Tibial nerve (tissue), 4 donors: ENCODE measurements around the gene ANXA2. TPM values are rescaled to one million over a fixed set of nuclear protein-coding genes. Genes with fewer than 3 reads are reported as not detected.

Source experiments
- DNase-seq, 2 donors: peaks; one replicate each; pipeline ENCODE4 v3.0.0-alpha.2; 2019; ENCODE audit warnings: low spot score in 2 of 2
- H3K27ac ChIP-seq, 4 donors: fragments of 200-600 bp; sonication (generic) in 3 of 4; one replicate each; pipeline ENCODE4 v1.5.1; 2017 to 2019; ENCODE audit warnings: mild to moderate bottlenecking in 1 of 4
- H3K27me3 ChIP-seq, 2 donors: fragments of 200-600 bp; sonication (generic) in 1 of 2; one replicate each; pipeline versions ENCODE4 v1.5.1 to v1.6.0; 2017 to 2019
- H3K36me3 ChIP-seq, 3 donors: fragments of 200-600 bp; sonication (generic); one replicate each; pipeline ENCODE4 v1.5.1; 2018 to 2019
- H3K4me1 ChIP-seq, 4 donors: fragments of 200-600 bp; sonication (generic) in 3 of 4; one replicate each; pipeline ENCODE4 v1.5.1; 2017 to 2019
- H3K4me3 ChIP-seq, 4 donors: fragments of 200-600 bp; sonication (generic) in 3 of 4; one replicate each; pipeline ENCODE4 v1.5.1; 2017 to 2019; ENCODE audit warnings: mild to moderate bottlenecking in 1 of 4, moderate library complexity in 1 of 4
- H3K9me3 ChIP-seq, 4 donors: fragments of 200-600 bp; sonication (generic) in 3 of 4; one replicate each; pipeline ENCODE4 v1.5.1; 2017 to 2019
- EP300 ChIP-seq, 2 donors: sonication (generic); formaldehyde crosslinking; IDR thresholded peaks; one replicate each; pipeline ENCODE4 v1.6.1; 2017; ENCODE audit warnings: antibody characterized with exemption in 2 of 2, mild to moderate bottlenecking in 1 of 2
- POLR2A ChIP-seq, 2 donors: fragments of 450-650 bp; IDR thresholded peaks; one replicate each; pipeline ENCODE4 v1.6.1; 2017; ENCODE audit warnings: antibody characterized with exemption in 2 of 2, mild to moderate bottlenecking in 2 of 2, moderate library complexity in 2 of 2
- WGBS, 2 donors: methylation state at CpG; one replicate each; pipeline ENCODE4 v1.1.5; 2018; 5-methylcytosine and 5-hydroxymethylcytosine counted together
- total RNA-seq, 4 donors: library from RNA; depleted of rRNA; stranded (reverse); fragments of >200 nt; gene quantifications; one replicate each; pipeline ENCODE4 v1.1.0, GENCODE V29; 2016
- TF ChIP-seq, protein P1 (sequence below), 5 experiments: fragments of 200-600 bp in 3 of 5; fragments of 450-650 bp in 2 of 5; sonication (generic) in 3 of 5; IDR thresholded peaks; one replicate each; pipeline ENCODE4 v1.5.1; 2016 to 2019; ENCODE audit warnings: antibody characterized with exemption in 5 of 5, mild to moderate bottlenecking in 3 of 5, moderate library complexity in 2 of 5

Gene ANXA2
- total RNA-seq, 4 donors from 2014 or later, result 747 to 1,181 (median 1,009) TPM

DNA sequence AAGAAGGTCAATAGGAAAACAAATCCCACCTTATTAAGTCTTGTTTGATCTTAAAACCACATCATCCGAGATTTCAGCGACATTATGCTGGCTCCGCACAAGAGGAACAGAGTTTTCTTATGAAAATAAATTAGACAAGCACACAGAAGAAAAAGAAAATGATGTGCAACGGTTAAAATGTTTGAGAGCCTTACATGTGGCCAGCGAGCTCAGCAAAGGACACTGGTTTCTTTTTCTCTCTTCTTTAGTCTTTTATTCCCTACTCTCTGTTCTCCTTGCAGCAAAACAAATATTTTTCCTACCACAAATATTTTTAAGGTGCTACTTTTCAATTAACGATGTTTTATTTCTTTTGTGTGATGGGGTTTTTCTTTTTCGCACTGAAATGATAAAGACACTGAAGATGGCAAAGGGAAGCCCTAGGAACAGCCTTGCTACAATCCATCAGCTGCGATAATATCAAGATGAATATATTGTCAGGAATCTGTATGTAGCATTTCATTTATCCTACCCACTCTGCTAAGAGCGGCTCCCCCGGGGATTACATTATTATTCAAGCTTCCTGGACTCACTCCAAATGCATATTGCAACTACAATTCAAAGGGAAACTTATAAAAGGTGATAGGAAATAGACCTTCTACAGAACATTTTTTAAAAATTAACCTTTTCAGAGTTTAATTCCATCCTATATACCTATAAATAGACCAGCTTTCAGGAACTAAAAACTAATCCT, 72.9 kb downstream of the ANXA2 start:
- Histone ChIP-seq H3K4me3 (peak overlapping the region in 1 of 4 donors; percentile 15), H3K36me3 (no peaks in the 10 kb centered on the region), H3K4me1 (peaks cover 0 to 35% (median 0%) of the 10 kb centered on the region in 4 donors), H3K9me3 (no peaks in the 10 kb centered on the region), H3K27me3 (peaks cover 0 to 9% of the 10 kb centered on the region in 2 donors), H3K27ac (no peak overlapping the region)
- no peak for DNase-seq
- TF ChIP-seq EP300 (IDR thresholded peaks at IDR 0.05) (no peak), POLR2A (IDR thresholded peaks at IDR 0.05) (no peak)
- TF ChIP-seq, protein P1, sequence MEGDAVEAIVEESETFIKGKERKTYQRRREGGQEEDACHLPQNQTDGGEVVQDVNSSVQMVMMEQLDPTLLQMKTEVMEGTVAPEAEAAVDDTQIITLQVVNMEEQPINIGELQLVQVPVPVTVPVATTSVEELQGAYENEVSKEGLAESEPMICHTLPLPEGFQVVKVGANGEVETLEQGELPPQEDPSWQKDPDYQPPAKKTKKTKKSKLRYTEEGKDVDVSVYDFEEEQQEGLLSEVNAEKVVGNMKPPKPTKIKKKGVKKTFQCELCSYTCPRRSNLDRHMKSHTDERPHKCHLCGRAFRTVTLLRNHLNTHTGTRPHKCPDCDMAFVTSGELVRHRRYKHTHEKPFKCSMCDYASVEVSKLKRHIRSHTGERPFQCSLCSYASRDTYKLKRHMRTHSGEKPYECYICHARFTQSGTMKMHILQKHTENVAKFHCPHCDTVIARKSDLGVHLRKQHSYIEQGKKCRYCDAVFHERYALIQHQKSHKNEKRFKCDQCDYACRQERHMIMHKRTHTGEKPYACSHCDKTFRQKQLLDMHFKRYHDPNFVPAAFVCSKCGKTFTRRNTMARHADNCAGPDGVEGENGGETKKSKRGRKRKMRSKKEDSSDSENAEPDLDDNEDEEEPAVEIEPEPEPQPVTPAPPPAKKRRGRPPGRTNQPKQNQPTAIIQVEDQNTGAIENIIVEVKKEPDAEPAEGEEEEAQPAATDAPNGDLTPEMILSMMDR (IDR thresholded peaks at IDR 0.05), result no peak
- WGBS, 2 donors, result 43 to 53% methylated on average over 10 of the region's 10 CpGs

DNA sequence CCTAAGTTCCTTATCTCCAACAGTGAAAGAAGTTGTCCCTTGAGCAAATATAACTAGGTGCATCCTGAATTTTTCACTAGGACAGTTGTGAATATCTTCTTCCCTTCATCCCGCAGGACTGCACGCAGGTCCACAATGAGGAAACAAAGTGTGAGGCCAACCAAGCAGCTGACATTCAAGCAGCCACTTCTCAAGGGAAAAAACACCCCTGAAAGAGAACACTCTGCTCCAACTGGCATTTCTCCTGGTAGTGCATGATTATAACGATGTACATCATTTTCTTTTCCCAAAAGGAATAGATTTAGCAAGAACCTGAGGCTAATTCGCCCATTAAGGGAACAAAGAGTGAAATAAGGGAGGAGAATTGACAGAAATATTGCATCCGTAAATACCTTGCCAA, 74.5 kb downstream of the ANXA2 start:
- H3K9me3 ChIP-seq, result no peaks in the 10 kb centered on the region
- no peak overlapping the region for H3K27ac ChIP-seq
- H3K36me3 ChIP-seq, result no peaks in the 10 kb centered on the region
- H3K4me3 ChIP-seq, result no peak overlapping the region
- no peak for DNase-seq
- peak in 1 of 2 donors; percentile 11 for TF ChIP-seq EP300 (IDR thresholded peaks at IDR 0.05)
- TF ChIP-seq POLR2A (IDR thresholded peaks at IDR 0.05), result no peak
- H3K4me1 ChIP-seq, result peaks cover 0 to 27% (median 0%) of the 10 kb centered on the region in 4 donors
- H3K27me3 ChIP-seq, result peaks cover 0 to 9% of the 10 kb centered on the region in 2 donors
- 66 to 67% methylated on average over 5 of the region's 5 CpGs for WGBS, 2 donors

DNA sequence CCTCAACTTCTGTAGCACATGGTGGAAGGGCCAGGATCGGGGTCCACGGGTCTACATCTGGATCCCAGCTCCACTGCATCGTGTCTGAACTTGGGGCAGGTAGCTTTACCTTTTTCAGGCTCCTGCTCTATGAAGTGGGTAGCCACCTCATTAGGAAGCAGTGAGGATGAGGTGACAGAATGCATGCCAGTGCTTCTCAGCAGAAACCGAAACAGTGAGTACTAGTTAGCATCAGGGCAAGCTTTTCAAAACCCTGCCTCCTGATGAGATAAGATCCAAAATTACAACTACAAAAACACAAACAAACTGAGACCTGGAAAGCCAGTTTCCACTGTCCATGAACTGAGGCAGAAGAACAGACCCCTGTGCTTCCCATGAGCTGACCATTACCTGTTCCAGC, 77.4 kb downstream of the ANXA2 start:
- H3K27ac ChIP-seq, result no peak overlapping the region
- no peaks in the 10 kb centered on the region for H3K36me3 ChIP-seq
- 75 to 88% methylated on average over 4 of the region's 4 CpGs for whole genome bisulfite sequencing, 2 donors
- H3K9me3 ChIP-seq, result no peaks in the 10 kb centered on the region
- H3K4me1 ChIP-seq, result peaks cover 0 to 15% (median 0%) of the 10 kb centered on the region in 4 donors
- no peak for TF ChIP-seq EP300 (IDR thresholded peaks at IDR 0.05)
- TF ChIP-seq, protein P1 (IDR thresholded peaks at IDR 0.05), result no peak
- TF ChIP-seq POLR2A (IDR thresholded peaks at IDR 0.05), result no peak
- no peak for DNase-seq
- H3K27me3 ChIP-seq, result no peaks in the 10 kb centered on the region
- H3K4me3 ChIP-seq, result no peak overlapping the region

DNA sequence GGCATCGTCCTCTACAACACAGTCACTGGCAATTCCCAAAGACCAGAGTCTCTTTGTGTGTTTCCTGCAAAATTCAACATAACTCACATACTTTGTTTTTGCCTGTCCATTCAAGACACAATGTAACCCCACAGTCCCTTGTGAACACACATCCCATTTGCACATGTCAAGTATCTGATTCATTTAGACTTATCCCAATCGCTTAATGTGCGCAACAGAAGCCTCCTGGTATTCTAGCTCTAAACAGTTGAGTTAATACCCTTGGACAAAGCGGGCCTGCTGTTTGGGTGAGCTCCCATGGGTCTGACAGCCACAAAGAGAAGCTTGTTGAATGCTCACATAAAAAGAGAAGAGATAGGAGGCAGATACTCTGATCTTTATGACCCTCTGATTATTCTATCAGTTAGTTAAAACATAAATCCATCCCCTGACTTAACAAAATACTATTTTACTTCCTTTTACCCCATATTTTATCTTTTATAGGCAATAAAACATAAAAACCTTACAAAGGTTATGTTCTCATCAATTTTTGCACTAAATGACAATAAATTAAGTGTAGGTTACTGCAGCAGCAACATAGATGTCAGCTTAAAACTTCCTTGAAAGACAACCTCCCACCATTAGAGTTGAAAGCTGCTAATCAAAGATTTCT, 79.4 kb downstream of the ANXA2 start:
- Histone ChIP-seq H3K4me3 (no peak overlapping the region), H3K27ac (peak overlapping the region in 1 of 4 donors; percentile 13), H3K4me1 (no peaks in the 10 kb centered on the region), H3K9me3 (no peaks in the 10 kb centered on the region), H3K27me3 (no peaks in the 10 kb centered on the region), H3K36me3 (no peaks in the 10 kb centered on the region)
- WGBS, 2 donors, result 46 to 66% methylated on average over 4 of the region's 4 CpGs
- DNase-seq, result no peak
- no peak for TF ChIP-seq POLR2A (IDR thresholded peaks at IDR 0.05)
- no peak for TF ChIP-seq EP300 (IDR thresholded peaks at IDR 0.05)
- TF ChIP-seq, protein P1 (IDR thresholded peaks at IDR 0.05), result no peak

DNA sequence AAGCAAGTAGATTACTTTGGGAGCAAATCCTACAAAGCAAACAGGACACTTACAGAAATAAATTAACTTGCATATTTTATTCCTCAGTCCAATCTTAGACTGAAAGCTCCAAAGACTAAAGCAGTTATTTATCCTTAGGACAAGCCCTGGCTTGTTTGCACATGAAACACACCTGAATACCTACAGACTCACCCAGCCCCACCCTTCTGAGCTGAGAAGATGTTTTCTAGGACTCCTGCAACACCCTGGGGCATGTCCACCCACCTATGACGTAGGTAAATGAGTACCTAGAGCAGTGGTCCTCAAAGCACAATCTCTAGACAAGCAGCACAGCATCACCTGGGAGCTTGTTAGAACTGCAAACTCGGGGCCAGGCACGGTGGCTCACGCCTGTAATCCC, 80.8 kb downstream of the ANXA2 start:
- TF ChIP-seq, protein P1 (IDR thresholded peaks at IDR 0.05), result no peak
- no peak for TF ChIP-seq POLR2A (IDR thresholded peaks at IDR 0.05)
- no peak for TF ChIP-seq EP300 (IDR thresholded peaks at IDR 0.05)
- Histone ChIP-seq H3K4me3 (no peak overlapping the region), H3K9me3 (no peaks in the 10 kb centered on the region), H3K27ac (no peak overlapping the region), H3K4me1 (no peaks in the 10 kb centered on the region), H3K36me3 (no peaks in the 10 kb centered on the region), H3K27me3 (no peaks in the 10 kb centered on the region)
- DNase-seq, result no peak
- 69 to 97% methylated on average over 4 of the region's 4 CpGs for WGBS, 2 donors
